Measurements from ENCODE around the gene HK3. TPM values are rescaled to one million over a fixed set of nuclear protein-coding genes. Genes with fewer than 3 reads are reported as not detected.

The HK3 gene
- total and polyA plus RNA-seq, 2 of the 8 experiments (the other 6 are each of a cell fraction or from before 2014, with no cell fraction given), result not detected

- TF ChIP-seq TBP (IDR thresholded peaks at IDR 0.05; ENCODE audit: low read depth, low read length) (no peak), CBX5 (IDR thresholded peaks at IDR 0.05; ENCODE audit: low read depth, low read length) (no peak), MAFK (IDR thresholded peaks at IDR 0.05; ENCODE audit: low read depth, low read length) (no peak), BACH1 (IDR thresholded peaks at IDR 0.05; ENCODE audit: low read length) (no peak)
- TF ChIP-seq, protein P1, sequence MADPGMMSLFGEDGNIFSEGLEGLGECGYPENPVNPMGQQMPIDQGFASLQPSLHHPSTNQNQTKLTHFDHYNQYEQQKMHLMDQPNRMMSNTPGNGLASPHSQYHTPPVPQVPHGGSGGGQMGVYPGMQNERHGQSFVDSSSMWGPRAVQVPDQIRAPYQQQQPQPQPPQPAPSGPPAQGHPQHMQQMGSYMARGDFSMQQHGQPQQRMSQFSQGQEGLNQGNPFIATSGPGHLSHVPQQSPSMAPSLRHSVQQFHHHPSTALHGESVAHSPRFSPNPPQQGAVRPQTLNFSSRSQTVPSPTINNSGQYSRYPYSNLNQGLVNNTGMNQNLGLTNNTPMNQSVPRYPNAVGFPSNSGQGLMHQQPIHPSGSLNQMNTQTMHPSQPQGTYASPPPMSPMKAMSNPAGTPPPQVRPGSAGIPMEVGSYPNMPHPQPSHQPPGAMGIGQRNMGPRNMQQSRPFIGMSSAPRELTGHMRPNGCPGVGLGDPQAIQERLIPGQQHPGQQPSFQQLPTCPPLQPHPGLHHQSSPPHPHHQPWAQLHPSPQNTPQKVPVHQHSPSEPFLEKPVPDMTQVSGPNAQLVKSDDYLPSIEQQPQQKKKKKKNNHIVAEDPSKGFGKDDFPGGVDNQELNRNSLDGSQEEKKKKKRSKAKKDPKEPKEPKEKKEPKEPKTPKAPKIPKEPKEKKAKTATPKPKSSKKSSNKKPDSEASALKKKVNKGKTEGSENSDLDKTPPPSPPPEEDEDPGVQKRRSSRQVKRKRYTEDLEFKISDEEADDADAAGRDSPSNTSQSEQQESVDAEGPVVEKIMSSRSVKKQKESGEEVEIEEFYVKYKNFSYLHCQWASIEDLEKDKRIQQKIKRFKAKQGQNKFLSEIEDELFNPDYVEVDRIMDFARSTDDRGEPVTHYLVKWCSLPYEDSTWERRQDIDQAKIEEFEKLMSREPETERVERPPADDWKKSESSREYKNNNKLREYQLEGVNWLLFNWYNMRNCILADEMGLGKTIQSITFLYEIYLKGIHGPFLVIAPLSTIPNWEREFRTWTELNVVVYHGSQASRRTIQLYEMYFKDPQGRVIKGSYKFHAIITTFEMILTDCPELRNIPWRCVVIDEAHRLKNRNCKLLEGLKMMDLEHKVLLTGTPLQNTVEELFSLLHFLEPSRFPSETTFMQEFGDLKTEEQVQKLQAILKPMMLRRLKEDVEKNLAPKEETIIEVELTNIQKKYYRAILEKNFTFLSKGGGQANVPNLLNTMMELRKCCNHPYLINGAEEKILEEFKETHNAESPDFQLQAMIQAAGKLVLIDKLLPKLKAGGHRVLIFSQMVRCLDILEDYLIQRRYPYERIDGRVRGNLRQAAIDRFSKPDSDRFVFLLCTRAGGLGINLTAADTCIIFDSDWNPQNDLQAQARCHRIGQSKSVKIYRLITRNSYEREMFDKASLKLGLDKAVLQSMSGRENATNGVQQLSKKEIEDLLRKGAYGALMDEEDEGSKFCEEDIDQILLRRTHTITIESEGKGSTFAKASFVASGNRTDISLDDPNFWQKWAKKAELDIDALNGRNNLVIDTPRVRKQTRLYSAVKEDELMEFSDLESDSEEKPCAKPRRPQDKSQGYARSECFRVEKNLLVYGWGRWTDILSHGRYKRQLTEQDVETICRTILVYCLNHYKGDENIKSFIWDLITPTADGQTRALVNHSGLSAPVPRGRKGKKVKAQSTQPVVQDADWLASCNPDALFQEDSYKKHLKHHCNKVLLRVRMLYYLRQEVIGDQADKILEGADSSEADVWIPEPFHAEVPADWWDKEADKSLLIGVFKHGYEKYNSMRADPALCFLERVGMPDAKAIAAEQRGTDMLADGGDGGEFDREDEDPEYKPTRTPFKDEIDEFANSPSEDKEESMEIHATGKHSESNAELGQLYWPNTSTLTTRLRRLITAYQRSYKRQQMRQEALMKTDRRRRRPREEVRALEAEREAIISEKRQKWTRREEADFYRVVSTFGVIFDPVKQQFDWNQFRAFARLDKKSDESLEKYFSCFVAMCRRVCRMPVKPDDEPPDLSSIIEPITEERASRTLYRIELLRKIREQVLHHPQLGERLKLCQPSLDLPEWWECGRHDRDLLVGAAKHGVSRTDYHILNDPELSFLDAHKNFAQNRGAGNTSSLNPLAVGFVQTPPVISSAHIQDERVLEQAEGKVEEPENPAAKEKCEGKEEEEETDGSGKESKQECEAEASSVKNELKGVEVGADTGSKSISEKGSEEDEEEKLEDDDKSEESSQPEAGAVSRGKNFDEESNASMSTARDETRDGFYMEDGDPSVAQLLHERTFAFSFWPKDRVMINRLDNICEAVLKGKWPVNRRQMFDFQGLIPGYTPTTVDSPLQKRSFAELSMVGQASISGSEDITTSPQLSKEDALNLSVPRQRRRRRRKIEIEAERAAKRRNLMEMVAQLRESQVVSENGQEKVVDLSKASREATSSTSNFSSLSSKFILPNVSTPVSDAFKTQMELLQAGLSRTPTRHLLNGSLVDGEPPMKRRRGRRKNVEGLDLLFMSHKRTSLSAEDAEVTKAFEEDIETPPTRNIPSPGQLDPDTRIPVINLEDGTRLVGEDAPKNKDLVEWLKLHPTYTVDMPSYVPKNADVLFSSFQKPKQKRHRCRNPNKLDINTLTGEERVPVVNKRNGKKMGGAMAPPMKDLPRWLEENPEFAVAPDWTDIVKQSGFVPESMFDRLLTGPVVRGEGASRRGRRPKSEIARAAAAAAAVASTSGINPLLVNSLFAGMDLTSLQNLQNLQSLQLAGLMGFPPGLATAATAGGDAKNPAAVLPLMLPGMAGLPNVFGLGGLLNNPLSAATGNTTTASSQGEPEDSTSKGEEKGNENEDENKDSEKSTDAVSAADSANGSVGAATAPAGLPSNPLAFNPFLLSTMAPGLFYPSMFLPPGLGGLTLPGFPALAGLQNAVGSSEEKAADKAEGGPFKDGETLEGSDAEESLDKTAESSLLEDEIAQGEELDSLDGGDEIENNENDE (IDR thresholded peaks at IDR 0.05; ENCODE audit: insufficient replicate concordance, low read length), result no peak
Measured at GRCh38 chr5:176868731-176869130, 30.4 kb downstream of the HK3 start (continued).

Data from H1 (cell line).